ENCODE results near the gene LAMA2. TPM values are rescaled to one million over a fixed set of nuclear protein-coding genes. Genes with fewer than 3 reads are reported as not detected.

LAMA2 gene
- total RNA-seq, 4 donors from 2014 or later = 115 to 153 (median 134) TPM

- no peaks in the 10 kb centered on the region for H3K4me1 ChIP-seq
- peaks cover 0 to 36% (median 6%) of the 10 kb centered on the region in 4 donors for H3K36me3 ChIP-seq
- TF ChIP-seq POLR2A (IDR thresholded peaks at IDR 0.05; ENCODE audit: low read depth) = no peak
- no peak for TF ChIP-seq CTCF (IDR thresholded peaks at IDR 0.05)
- TF ChIP-seq POLR2AphosphoS5 (IDR thresholded peaks at IDR 0.05) = no peak
- no peak for TF ChIP-seq EP300 (IDR thresholded peaks at IDR 0.05)
- intact Hi-C loops (cut with DNase I) = no loop called here
- no peak overlapping the region for H3K27ac ChIP-seq (replicated peaks in 1 of 4)
- H3K4me3 ChIP-seq = no peak overlapping the region
- no peaks in the 10 kb centered on the region for H3K27me3 ChIP-seq
- 71% methylated on average over 7 of the region's 7 CpGs for WGBS
- no peaks in the 10 kb centered on the region for H3K9me3 ChIP-seq
- no peak for DNase-seq (ENCODE audit: extremely low spot score)
Measured at GRCh38 chr6:129287231-129288177, 404.6 kb downstream of the LAMA2 start.

GRCh38 chr6:129289442-129289841, 406.5 kb downstream of the LAMA2 start:
- intact Hi-C loops (cut with DNase I) = no loop called here
- DNase-seq (ENCODE audit: extremely low spot score) = no peak
- WGBS = 100% methylated on average over 1 of the region's 1 CpG
- TF ChIP-seq EP300 (IDR thresholded peaks at IDR 0.05) = no peak
- TF ChIP-seq POLR2A (IDR thresholded peaks at IDR 0.05; ENCODE audit: low read depth) = no peak
- no peak for TF ChIP-seq POLR2AphosphoS5 (IDR thresholded peaks at IDR 0.05)
- no peak for TF ChIP-seq CTCF (IDR thresholded peaks at IDR 0.05)
- Histone ChIP-seq H3K27ac (replicated peaks in 1 of 4) (no peak overlapping the region), H3K27me3 (no peaks in the 10 kb centered on the region), H3K4me1 (no peaks in the 10 kb centered on the region), H3K36me3 (peaks cover 0 to 51% (median 11%) of the 10 kb centered on the region in 4 donors), H3K9me3 (no peaks in the 10 kb centered on the region), H3K4me3 (no peak overlapping the region)

- no peaks in the 10 kb centered on the region for H3K9me3 ChIP-seq
- H3K36me3 ChIP-seq = peaks cover 0 to 55% (median 11%) of the 10 kb centered on the region in 4 donors
- no peaks in the 10 kb centered on the region for H3K27me3 ChIP-seq
- no peak for TF ChIP-seq POLR2AphosphoS5 (IDR thresholded peaks at IDR 0.05)
- WGBS = 94% methylated on average over 10 of the region's 15 CpGs
- DNase-seq (ENCODE audit: extremely low spot score) = no peak
- no peak overlapping the region for H3K4me3 ChIP-seq
- H3K27ac ChIP-seq (replicated peaks in 1 of 4) = no peak overlapping the region
- no peaks in the 10 kb centered on the region for H3K4me1 ChIP-seq
- intact Hi-C loops (cut with DNase I) = no loop called here
Measured at GRCh38 chr6:129292836-129293235, 409.9 kb downstream of the LAMA2 start.

- DNase-seq (ENCODE audit: extremely low spot score) = no peak
- H3K9me3 ChIP-seq = no peaks in the 10 kb centered on the region
- peaks cover 0 to 69% (median 4%) of the 10 kb centered on the region in 4 donors for H3K36me3 ChIP-seq
- WGBS = 90% methylated on average over 5 of the region's 5 CpGs
- H3K27ac ChIP-seq (replicated peaks in 1 of 4) = no peak overlapping the region
- no peaks in the 10 kb centered on the region for H3K27me3 ChIP-seq
- TF ChIP-seq POLR2A (IDR thresholded peaks at IDR 0.05; ENCODE audit: low read depth) = no peak
- no peak for TF ChIP-seq EP300 (IDR thresholded peaks at IDR 0.05)
- no peak for TF ChIP-seq CTCF (IDR thresholded peaks at IDR 0.05)
- TF ChIP-seq POLR2AphosphoS5 (IDR thresholded peaks at IDR 0.05) = no peak
- no peak overlapping the region for H3K4me3 ChIP-seq
- no peaks in the 10 kb centered on the region for H3K4me1 ChIP-seq
- intact Hi-C loops (cut with DNase I) = no loop called here
Measured at GRCh38 chr6:129297592-129297991, 414.7 kb downstream of the LAMA2 start.

GRCh38 chr6:129302671-129303070, 419.7 kb downstream of the LAMA2 start:
- Histone ChIP-seq H3K27me3 (no peaks in the 10 kb centered on the region), H3K36me3 (peaks cover 0 to 80% (median 0%) of the 10 kb centered on the region in 4 donors), H3K4me1 (no peaks in the 10 kb centered on the region), H3K4me3 (no peak overlapping the region), H3K27ac (replicated peaks in 1 of 4) (no peak overlapping the region), H3K9me3 (no peaks in the 10 kb centered on the region)
- intact Hi-C loops (cut with DNase I) = no loop called here
- no peak for DNase-seq (ENCODE audit: extremely low spot score)
- no peak for TF ChIP-seq EP300 (IDR thresholded peaks at IDR 0.05)
- no peak for TF ChIP-seq CTCF (IDR thresholded peaks at IDR 0.05)
- no peak for TF ChIP-seq POLR2AphosphoS5 (IDR thresholded peaks at IDR 0.05)
- TF ChIP-seq POLR2A (IDR thresholded peaks at IDR 0.05; ENCODE audit: low read depth) = no peak
- WGBS = 83% methylated on average over 2 of the region's 2 CpGs
